ENCODE data around the gene PCDHB3.

PCDHB3 gene

GRCh38 chr5:141082228-141082627, 18.0 kb upstream of the PCDHB3 start:
- no peaks in the 10 kb centered on the region; the same call in 1 of the 2 replicates for H3K9me3 ChIP-seq (ENCODE audit: control insufficient read depth, insufficient read depth, low read depth, low read length)
- H3K27ac ChIP-seq (ENCODE audit: extremely low read depth, low read depth, low read length): no peak overlapping the region
- TF ChIP-seq TSHZ1 (tag by site-specific recombination; IDR thresholded peaks at IDR 0.05; ENCODE audit: borderline replicate concordance) (no peak), BCL6B (tag by site-specific recombination; IDR thresholded peaks at IDR 0.05) (no peak), ZNF791 (tag by site-specific recombination; IDR thresholded peaks at IDR 0.05) (no peak), ZNF169 (tag by site-specific recombination; IDR thresholded peaks at IDR 0.05) (no peak)
- H3K36me3 ChIP-seq (ENCODE audit: control insufficient read depth in 2 of 2, insufficient read depth in 1 of 2, low read length in 2 of 2): no peaks in the 10 kb centered on the region
- H3K4me3 ChIP-seq (ENCODE audit: low read depth, low read length): no peak overlapping the region
- CTCF ChIA-PET: interaction anchor here (0.7 kb wide), 1 partner anchor 42 kb away, joined by 3 read pairs; no protein-coding TSS in a partner anchor
- POLR2A ChIA-PET: interaction anchor here (0.7 kb wide), 1 partner anchor 12 kb away, joined by 6 read pairs; the partner anchor contains the start of gene PCDHB2
- H3K4me1 ChIP-seq (ENCODE audit: control insufficient read depth, insufficient read depth, low read length): no peaks in the 10 kb centered on the region

GRCh38 chr5:141084487-141084989, 15.7 kb upstream of the PCDHB3 start:
- Histone ChIP-seq H3K27ac (ENCODE audit: extremely low read depth, low read depth, low read length) (no peak overlapping the region), H3K4me1 (ENCODE audit: control insufficient read depth, insufficient read depth, low read length) (no peaks in the 10 kb centered on the region), H3K36me3 (ENCODE audit: control insufficient read depth in 2 of 2, insufficient read depth in 1 of 2, low read length in 2 of 2) (no peaks in the 10 kb centered on the region), H3K4me3 (ENCODE audit: low read depth, low read length) (peak overlapping the region; percentile 40), H3K9me3 (ENCODE audit: control insufficient read depth, insufficient read depth, low read depth, low read length) (no peaks in the 10 kb centered on the region; the same call in 1 of the 2 replicates)
- ChIA-PET POLR2A (interaction anchor here (0.9 kb wide), 1 partner anchor 10 kb away, joined by 3 read pairs; the partner anchor contains the start of gene PCDHB2), CTCF (interaction anchor here (0.6 to 1.7 kb wide), 11 partner anchors 8 to 479 kb away, joined by 3 to 13 read pairs (median 3); partner anchors contain the start of genes PCDHA8, PCDHB2, PCDHB7 and TAF7)
- TF ChIP-seq ZNF518A (tag by site-specific recombination; conservative IDR thresholded peaks at IDR 0.05; ENCODE audit: low read depth): peak; percentile 57; the same call in 1 of the 2 replicates
- peak; percentile 87 for TF ChIP-seq ZNF654 (tag by site-specific recombination; IDR thresholded peaks at IDR 0.05; ENCODE audit: low read depth)
- TF ChIP-seq ZBTB17 (tag by site-specific recombination; IDR thresholded peaks at IDR 0.05): 0 out of 2 replicates have a peak, but pooled peaks have one; percentile 17
- TF ChIP-seq ZBTB20 (tag by site-specific recombination; IDR thresholded peaks at IDR 0.05): peak; percentile 81
- no peak for TF ChIP-seq WT1 (tag by site-specific recombination; IDR thresholded peaks at IDR 0.05)
- no peak for TF ChIP-seq YY2 (tag by site-specific recombination; IDR thresholded peaks at IDR 0.05)
- TF ChIP-seq KLF7 (tag by site-specific recombination; IDR thresholded peaks at IDR 0.05; ENCODE audit: borderline replicate concordance): no peak
- TF ChIP-seq ZFP3 (tag by site-specific recombination; IDR thresholded peaks at IDR 0.05; ENCODE audit: low read depth): no peak
- no peak for TF ChIP-seq ZBTB8A (tag by site-specific recombination; IDR thresholded peaks at IDR 0.05)
- TF ChIP-seq ZNF660 (tag by site-specific recombination; IDR thresholded peaks at IDR 0.05): peak; percentile 88
- TF ChIP-seq ZNF280D (tag by site-specific recombination; IDR thresholded peaks at IDR 0.05): no peak
- TF ChIP-seq CTCF (tag by site-specific recombination; IDR thresholded peaks at IDR 0.05): no peak
- TF ChIP-seq ZNF335 (tag by site-specific recombination; conservative IDR thresholded peaks at IDR 0.05): peak; percentile 79

Data from HEK293 (cell line).